GM06990 (cell line): ENCODE results near the gene P2RY11.

Source experiments
- DNase-seq: peaks from one replicate; pipeline ENCODE4 v3.0.0-alpha.2; 2011; ENCODE audit not compliant: insufficient read length; ENCODE audit errors: extremely low read depth
- H3K27me3 ChIP-seq: replicated peaks from 2 replicates; pipeline ENCODE4 v1.6.0; 2011; ENCODE audit warnings: low read length; ENCODE audit not compliant: control insufficient read depth, insufficient read depth
- H3K36me3 ChIP-seq: 2 replicates; pipeline ENCODE4 v1.5.1; 2011; ENCODE audit warnings: low read length; ENCODE audit not compliant: control insufficient read depth, insufficient read depth
- H3K4me3 ChIP-seq: replicated peaks from 2 replicates; pipeline ENCODE4 v1.5.1; 2011; ENCODE audit warnings: low read depth, mild to moderate bottlenecking, control low read depth, low read length
- TF ChIP-seq, protein P1 (sequence below): IDR thresholded peaks from 2 replicates; pipeline ENCODE4 v1.5.1; 2011; ENCODE audit warnings: low read length, control low read depth, mild to moderate bottlenecking, inconsistent platforms; ENCODE audit not compliant: insufficient read depth, poor library complexity, severe bottlenecking

P2RY11 gene

GRCh38 chr19:10113592-10113963 is 2.1 kb downstream of the P2RY11 start:
- DNase-seq: peak; percentile 63
- Histone ChIP-seq H3K4me3 (no peak overlapping the region), H3K27me3 (no peaks in the 10 kb centered on the region), H3K36me3 (peaks cover 59% of the 10 kb centered on the region)
- TF ChIP-seq, protein P1, sequence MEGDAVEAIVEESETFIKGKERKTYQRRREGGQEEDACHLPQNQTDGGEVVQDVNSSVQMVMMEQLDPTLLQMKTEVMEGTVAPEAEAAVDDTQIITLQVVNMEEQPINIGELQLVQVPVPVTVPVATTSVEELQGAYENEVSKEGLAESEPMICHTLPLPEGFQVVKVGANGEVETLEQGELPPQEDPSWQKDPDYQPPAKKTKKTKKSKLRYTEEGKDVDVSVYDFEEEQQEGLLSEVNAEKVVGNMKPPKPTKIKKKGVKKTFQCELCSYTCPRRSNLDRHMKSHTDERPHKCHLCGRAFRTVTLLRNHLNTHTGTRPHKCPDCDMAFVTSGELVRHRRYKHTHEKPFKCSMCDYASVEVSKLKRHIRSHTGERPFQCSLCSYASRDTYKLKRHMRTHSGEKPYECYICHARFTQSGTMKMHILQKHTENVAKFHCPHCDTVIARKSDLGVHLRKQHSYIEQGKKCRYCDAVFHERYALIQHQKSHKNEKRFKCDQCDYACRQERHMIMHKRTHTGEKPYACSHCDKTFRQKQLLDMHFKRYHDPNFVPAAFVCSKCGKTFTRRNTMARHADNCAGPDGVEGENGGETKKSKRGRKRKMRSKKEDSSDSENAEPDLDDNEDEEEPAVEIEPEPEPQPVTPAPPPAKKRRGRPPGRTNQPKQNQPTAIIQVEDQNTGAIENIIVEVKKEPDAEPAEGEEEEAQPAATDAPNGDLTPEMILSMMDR: no peak

DNA sequence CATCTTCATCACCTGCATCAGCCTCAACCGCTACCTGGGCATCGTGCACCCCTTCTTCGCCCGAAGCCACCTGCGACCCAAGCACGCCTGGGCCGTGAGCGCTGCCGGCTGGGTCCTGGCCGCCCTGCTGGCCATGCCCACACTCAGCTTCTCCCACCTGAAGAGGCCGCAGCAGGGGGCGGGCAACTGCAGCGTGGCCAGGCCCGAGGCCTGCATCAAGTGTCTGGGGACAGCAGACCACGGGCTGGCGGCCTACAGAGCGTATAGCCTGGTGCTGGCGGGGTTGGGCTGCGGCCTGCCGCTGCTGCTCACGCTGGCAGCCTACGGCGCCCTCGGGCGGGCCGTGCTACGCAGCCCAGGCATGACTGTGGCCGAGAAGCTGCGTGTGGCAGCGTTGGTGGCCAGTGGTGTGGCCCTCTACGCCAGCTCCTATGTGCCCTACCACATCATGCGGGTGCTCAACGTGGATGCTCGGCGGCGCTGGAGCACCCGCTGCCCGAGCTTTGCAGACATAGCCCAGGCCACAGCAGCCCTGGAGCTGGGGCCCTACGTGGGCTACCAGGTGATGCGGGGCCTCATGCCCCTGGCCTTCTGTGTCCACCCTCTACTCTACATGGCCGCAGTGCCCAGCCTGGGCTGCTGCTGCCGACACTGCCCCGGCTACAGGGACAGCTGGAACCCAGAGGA is 2.6 kb downstream of the P2RY11 start:
- H3K36me3 ChIP-seq: peaks cover 59% of the 10 kb centered on the region
- TF ChIP-seq, protein P1: no peak
- H3K4me3 ChIP-seq: no peak overlapping the region
- no peaks in the 10 kb centered on the region for H3K27me3 ChIP-seq
- DNase-seq: peak; percentile 67

DNA sequence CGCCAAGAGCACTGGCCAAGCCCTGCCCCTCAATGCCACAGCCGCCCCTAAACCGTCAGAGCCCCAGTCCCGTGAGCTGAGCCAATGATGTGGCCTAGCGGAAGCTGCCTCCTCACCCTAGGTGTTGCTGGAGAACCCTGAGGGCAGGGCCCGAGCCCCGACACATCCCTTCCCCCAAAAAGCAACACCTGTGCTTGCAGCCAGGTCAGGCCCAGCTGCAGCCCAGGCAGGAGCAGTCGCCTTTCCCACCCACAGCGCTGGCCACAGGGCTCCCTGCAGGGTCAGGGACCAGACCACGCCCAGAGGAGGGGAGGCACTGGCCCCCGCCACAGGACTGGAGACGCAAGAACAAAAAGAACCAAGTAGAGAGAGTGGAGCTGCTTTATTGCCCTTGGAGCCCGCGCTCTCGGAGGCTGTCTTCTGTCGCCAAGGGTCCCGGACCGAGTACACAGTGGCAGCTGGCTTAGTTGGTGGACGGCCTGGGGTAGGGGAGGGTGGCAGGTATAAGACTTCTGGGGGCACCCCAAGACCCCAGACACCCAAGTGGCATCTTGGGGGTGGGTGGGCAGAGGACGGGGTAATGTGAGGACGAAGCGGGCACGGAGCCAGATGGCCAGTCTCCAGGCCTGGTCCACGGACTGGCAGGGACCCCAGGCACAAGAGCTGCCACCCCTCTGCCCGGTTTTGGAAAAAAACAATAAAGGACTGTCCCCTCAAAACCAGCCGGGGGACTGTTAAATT is 3.3 kb downstream of the P2RY11 start:
- Histone ChIP-seq H3K36me3 (peaks cover 52% of the 10 kb centered on the region), H3K27me3 (no peaks in the 10 kb centered on the region), H3K4me3 (no peak overlapping the region)
- peak; percentile 71 for DNase-seq
- TF ChIP-seq, protein P1: no peak

GRCh38 chr19:10115392-10116084 is 4.0 kb downstream of the P2RY11 start:
- Histone ChIP-seq H3K4me3 (no peak overlapping the region), H3K36me3 (peaks cover 45% of the 10 kb centered on the region), H3K27me3 (no peaks in the 10 kb centered on the region)
- TF ChIP-seq, protein P1: no peak
- DNase-seq: peak; percentile 69

DNA sequence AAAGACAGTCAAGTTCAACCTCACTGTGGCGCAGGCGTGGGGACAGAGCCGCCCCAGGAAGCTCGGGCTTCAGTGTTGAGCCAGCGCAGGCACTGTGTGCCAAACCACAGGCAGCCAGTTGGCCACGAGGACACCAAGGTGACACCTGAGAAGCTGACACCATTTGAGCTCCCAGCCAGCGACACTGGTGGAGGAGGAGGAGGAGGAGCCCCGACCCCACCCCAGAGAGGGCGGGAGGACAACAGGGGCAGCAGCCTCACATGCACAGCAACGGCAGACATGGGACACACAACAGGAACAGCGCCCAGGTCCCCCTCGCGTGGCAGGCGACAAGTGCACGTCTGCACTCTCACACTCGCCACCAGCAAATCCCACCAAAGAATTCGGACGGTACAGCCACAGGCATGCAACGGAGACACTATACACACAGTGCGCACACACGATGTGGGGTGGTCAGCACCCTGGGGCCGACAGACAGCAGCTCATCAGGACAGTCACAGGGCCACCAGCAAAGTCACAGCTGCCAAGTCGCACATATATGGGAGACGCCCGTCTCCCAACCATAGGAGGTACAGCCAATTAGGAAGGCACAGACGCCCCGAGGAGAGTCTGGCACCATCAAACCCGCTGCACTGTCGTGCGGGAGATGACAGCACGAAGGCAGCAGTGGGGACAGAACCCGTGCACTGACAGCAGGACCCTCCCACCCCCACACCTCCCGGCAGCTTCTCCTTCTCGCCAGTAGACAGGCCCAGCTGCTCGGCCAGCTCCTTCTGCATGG is 4.8 kb downstream of the P2RY11 start:
- peak; percentile 62 for DNase-seq
- TF ChIP-seq, protein P1: no peak

More for the DNA sequence above, 4.8 kb downstream of the P2RY11 start:
- Histone ChIP-seq H3K27me3 (no peaks in the 10 kb centered on the region), H3K36me3 (peaks cover 39% of the 10 kb centered on the region), H3K4me3 (no peak overlapping the region)
